ENCODE data around the gene BICDL2.
A peak's percentile ranks its signal among the peaks of the same experiment; 100 is the strongest.
"Not testable (repeated sequence)": the region's sequence is repeated elsewhere in the genome, so short reads cannot be mapped to it uniquely, and the experiment has no call there.

BICDL2 gene

DNA sequence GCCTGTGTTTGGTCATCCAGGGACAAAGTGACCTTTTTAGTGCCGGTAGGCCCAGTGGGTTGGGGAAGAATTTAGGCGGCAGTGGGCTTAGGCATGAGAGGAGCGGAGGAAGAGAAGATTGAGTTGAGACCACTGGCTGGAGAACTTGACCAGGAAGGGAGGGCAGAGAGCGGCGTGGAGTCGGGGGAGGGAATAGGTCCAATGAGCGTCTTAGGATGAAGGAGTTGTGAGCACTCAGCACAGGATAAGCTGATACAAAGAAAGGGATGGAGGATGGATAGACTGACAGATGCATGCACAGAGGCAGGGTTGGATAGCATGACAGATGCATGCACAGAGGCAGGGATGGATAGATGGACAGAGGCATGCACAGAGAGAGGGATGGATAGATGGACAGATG, 36.7 kb upstream of the BICDL2 start:
- Histone ChIP-seq H3K27me3 (ENCODE audit: insufficient read depth, low read length) (no peaks in the 10 kb centered on the region), H3K27ac (ENCODE audit: low read depth, low read length) (no peak overlapping the region), H3K9ac (ENCODE audit: low read depth, low read length) (no peak overlapping the region), H3K4me1 (ENCODE audit: insufficient read depth, low read length) (peaks cover 4% of the 10 kb centered on the region), H3K36me3 (ENCODE audit: insufficient read depth, low read length) (no peaks in the 10 kb centered on the region), H3K9me3 (ENCODE audit: insufficient read depth, low read depth, low read length) (no peaks in the 10 kb centered on the region), H3K4me3 (ENCODE audit: low read length) (no peak overlapping the region)
- 93% methylated on average over 7 of the region's 7 CpGs for WGBS

DNA sequence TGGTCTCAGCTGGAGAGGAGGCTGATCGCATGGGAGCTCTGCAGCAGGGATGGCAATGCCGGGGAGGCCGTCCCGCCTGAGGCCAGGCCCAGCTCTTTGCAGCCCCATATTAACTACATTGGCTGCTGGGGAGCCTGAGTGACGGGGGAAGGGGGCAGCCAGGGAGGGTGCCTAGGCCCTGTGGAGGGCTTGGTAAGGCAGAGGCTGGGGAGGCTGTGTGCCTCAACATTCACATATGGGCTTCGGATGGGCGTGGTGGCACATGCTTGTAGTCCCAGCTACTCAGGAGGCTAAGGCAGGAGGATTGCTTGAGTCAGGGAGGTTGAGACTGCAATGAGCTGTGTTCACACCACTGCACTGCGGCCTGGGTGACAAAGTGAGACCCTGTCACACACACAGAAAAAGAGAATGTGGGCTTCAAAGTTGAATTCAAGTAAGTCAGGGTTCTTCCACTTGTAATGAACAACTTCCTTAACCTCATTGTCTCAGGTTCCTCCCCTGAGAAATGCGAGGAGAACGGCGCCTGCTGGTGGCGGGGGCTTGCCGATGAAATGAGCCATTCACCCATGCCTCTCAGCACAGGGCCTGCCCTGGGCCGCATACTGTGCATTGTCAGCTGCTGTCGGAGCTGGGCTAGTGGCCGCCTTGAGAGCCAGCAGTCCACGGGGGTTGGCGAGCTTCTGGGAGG, 36.0 kb upstream of the BICDL2 start:
- H3K36me3 ChIP-seq (ENCODE audit: insufficient read depth, low read length); H3K9ac ChIP-seq (ENCODE audit: low read depth, low read length); H3K4me1 ChIP-seq (ENCODE audit: insufficient read depth, low read length); H3K9me3 ChIP-seq (ENCODE audit: insufficient read depth, low read depth, low read length); H3K27ac ChIP-seq (ENCODE audit: low read depth, low read length); H3K27me3 ChIP-seq (ENCODE audit: insufficient read depth, low read length); H3K4me3 ChIP-seq (ENCODE audit: low read length): not testable (repeated sequence)
- WGBS: 80% methylated on average over 7 of the region's 18 CpGs

DNA sequence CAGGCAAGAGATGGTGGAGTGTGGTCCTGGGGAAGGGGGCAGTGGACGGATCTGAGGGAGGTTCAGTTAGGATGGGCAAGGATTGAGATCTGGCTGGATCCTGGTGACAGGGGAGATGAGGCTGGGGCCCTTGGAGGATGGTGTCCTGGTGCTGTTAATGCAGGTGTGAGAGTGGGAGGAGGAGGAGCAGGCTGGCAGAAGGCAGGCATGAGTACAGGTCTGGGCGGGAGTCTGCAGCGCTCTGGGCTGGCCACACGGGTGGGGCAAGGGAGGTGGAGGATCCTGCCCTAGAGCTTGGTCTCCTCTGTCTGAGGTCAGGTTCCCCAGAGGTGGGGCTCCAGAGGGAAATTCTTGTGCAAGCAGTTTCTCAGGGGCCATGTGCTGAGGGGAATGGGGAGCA, 35.4 kb upstream of the BICDL2 start:
- not testable (repeated sequence) for H3K27me3 ChIP-seq (ENCODE audit: insufficient read depth, low read length); H3K4me1 ChIP-seq (ENCODE audit: insufficient read depth, low read length); H3K4me3 ChIP-seq (ENCODE audit: low read length); H3K9me3 ChIP-seq (ENCODE audit: insufficient read depth, low read depth, low read length); H3K9ac ChIP-seq (ENCODE audit: low read depth, low read length); H3K36me3 ChIP-seq (ENCODE audit: insufficient read depth, low read length); H3K27ac ChIP-seq (ENCODE audit: low read depth, low read length)
- 83% methylated on average over 2 of the region's 4 CpGs for WGBS

DNA sequence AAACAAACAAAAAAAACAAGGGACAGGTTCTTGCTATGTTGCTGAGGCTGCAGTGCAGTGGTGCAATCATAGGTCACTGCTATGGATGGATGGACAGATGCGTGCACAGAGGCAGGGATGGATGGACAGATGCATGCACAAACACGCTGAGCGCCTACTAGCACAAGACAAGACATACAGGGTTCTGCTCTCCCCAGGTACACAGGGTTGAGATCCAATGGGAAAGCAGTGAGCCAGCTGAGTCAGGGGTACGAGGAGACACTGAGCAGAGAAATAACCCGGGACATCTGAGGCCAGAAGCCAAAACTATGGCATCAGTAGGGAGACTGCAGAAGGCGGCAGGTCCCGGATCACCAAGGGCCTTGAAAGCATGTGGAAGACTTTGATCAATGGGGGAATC, 34.9 kb upstream of the BICDL2 start:
- Histone ChIP-seq H3K27me3 (ENCODE audit: insufficient read depth, low read length) (no peaks in the 10 kb centered on the region), H3K4me1 (ENCODE audit: insufficient read depth, low read length) (0 out of 2 replicates have a peak, but pooled peaks cover 2% of the 10 kb centered on the region), H3K9ac (ENCODE audit: low read depth, low read length) (no peak overlapping the region), H3K9me3 (ENCODE audit: insufficient read depth, low read depth, low read length) (no peaks in the 10 kb centered on the region), H3K36me3 (ENCODE audit: insufficient read depth, low read length) (no peaks in the 10 kb centered on the region), H3K27ac (ENCODE audit: low read depth, low read length) (no peak overlapping the region), H3K4me3 (ENCODE audit: low read length) (no peak overlapping the region)
- 89% methylated on average over 7 of the region's 7 CpGs for WGBS

DNA sequence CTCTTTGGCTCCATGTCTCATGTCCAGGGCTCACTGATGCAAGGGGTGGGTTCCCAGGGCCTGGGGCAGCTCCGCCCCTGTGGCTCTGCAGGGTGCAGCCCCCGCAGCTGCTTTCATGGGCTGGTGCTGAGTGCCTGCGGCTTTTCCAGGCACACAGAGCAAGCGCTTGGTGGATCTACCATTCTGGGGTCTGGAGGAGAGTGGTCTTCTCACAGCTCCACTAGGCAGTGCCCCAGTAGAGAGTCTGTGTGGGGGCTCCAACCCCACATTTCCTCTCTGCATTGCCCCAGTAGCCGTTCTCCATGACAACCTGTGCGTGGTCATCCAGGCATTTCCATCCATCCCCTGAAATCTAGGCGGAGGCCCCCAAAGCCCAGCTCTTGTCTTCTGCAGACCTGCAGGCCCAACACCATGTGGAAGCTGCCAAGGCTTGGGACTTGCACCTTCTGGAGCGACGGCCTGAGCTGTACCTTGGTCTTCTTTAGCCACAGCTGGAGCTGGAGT, 33.9 kb upstream of the BICDL2 start:
- Histone ChIP-seq H3K4me1 (ENCODE audit: insufficient read depth, low read length) (0 out of 2 replicates have a peak, but pooled peaks cover 2% of the 10 kb centered on the region), H3K36me3 (ENCODE audit: insufficient read depth, low read length) (no peaks in the 10 kb centered on the region), H3K9ac (ENCODE audit: low read depth, low read length) (no peak overlapping the region), H3K27me3 (ENCODE audit: insufficient read depth, low read length) (no peaks in the 10 kb centered on the region), H3K4me3 (ENCODE audit: low read length) (no peak overlapping the region), H3K27ac (ENCODE audit: low read depth, low read length) (no peak overlapping the region), H3K9me3 (ENCODE audit: insufficient read depth, low read depth, low read length) (no peaks in the 10 kb centered on the region)
- 86% methylated on average over 9 of the region's 9 CpGs for WGBS

DNA sequence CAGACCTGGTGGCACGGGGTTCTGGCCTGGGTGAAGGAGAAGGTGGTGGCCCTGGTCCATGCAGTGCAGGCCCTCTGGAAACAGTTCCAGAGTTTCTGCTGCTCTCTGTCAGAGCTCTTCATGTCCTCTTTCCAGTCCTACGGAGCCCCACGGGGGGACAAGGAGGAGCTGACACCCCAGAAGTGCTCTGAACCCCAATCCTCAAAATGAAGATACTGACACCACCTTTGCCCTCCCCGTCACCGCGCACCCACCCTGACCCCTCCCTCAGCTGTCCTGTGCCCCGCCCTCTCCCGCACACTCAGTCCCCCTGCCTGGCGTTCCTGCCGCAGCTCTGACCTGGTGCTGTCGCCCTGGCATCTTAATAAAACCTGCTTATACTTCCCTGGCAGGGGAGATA, 32.4 kb upstream of the BICDL2 start:
- not testable (repeated sequence) for H3K27me3 ChIP-seq (ENCODE audit: insufficient read depth, low read length); H3K9ac ChIP-seq (ENCODE audit: low read depth, low read length); H3K4me1 ChIP-seq (ENCODE audit: insufficient read depth, low read length); H3K9me3 ChIP-seq (ENCODE audit: insufficient read depth, low read depth, low read length); H3K27ac ChIP-seq (ENCODE audit: low read depth, low read length); H3K36me3 ChIP-seq (ENCODE audit: insufficient read depth, low read length); H3K4me3 ChIP-seq (ENCODE audit: low read length)
- WGBS: 94% methylated on average over 10 of the region's 11 CpGs

DNA sequence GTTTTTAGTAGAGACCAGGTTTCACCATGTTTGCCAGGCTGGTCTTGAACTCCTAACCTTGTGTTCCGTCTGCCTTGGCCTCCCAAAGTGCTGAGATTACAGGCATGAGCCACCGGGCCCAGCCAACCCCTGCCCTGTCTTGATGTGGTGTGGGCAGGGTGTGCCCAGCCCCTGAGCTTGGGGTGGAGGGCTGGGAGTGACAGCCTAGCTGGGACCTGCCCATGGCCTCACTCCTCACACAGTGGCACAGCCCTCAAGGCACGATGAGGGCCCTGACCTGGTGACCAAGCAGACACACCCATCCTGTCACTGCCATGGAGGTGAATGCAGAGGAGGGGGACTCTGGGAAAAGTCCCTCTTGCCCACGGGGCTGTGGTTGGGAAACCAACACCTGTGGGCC, 31.7 kb upstream of the BICDL2 start:
- Histone ChIP-seq H3K9me3 (ENCODE audit: insufficient read depth, low read depth, low read length) (no peaks in the 10 kb centered on the region), H3K9ac (ENCODE audit: low read depth, low read length) (no peak overlapping the region), H3K27me3 (ENCODE audit: insufficient read depth, low read length) (no peaks in the 10 kb centered on the region), H3K4me1 (ENCODE audit: insufficient read depth, low read length) (peaks cover 4% of the 10 kb centered on the region; the same call in 1 of the 2 replicates), H3K4me3 (ENCODE audit: low read length) (no peak overlapping the region), H3K27ac (ENCODE audit: low read depth, low read length) (no peak overlapping the region), H3K36me3 (ENCODE audit: insufficient read depth, low read length) (no peaks in the 10 kb centered on the region)
- 95% methylated on average over 4 of the region's 4 CpGs for WGBS

DNA sequence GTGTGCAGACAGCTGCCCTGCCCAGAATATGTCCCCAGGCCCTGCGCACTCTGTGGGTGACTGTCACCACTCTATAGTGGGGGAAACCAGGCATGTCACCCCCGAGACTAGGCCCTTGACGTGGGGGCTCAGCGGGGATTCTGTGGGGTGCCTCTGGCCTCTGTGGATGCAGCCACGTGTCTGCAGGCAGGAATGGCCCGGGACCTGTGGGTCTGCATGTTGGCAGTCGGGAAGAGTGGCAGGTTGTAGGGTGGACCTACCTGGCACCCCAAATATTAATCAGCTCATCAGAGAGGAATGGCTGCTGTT, 29.6 kb upstream of the BICDL2 start:
- no peak overlapping the region for H3K27ac ChIP-seq (ENCODE audit: low read depth, low read length)
- no peak overlapping the region for H3K4me3 ChIP-seq (ENCODE audit: low read length)
- H3K27me3 ChIP-seq (ENCODE audit: insufficient read depth, low read length): no peaks in the 10 kb centered on the region

DNA sequence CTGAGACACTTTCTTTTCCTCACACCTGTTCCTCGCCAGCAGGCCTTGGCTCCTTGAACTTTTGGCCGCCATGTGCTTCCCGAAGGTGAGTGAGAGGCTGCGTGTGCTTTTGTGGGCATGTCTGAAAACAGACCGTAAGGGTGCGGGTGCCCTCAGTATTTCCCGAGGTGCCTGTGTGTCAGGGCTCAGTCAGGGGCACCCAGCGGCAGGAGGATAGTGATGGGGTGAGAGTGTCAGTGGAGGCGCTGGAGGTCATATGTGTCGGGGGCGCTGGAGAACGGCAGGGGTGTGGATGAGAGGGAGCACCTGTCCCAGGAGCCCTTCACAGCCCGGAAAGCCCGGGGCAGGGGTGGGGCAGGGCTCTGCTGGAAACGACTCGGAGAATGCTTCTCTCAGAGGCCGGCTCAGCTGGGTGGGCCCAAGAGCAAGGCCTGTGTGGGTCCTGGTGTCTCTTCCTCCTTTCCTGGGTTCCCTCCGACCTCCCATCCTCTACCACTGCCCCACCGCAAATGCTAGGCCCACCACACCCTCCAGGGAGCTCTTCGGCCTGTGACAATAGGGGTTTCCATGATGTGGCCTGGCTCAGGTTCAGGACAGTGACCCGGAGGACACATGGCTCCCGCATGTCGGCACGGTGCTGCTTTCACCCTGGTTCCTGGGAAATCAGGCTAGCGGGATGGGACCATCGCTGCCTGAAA, 29.1 kb upstream of the BICDL2 start:
- Histone ChIP-seq H3K27ac (ENCODE audit: low read depth, low read length) (no peak overlapping the region), H3K9ac (ENCODE audit: low read depth, low read length) (no peak overlapping the region)

More for the DNA sequence above, 29.6 kb upstream of the BICDL2 start:
- Histone ChIP-seq H3K9ac (ENCODE audit: low read depth, low read length) (no peak overlapping the region), H3K36me3 (ENCODE audit: insufficient read depth, low read length) (no peaks in the 10 kb centered on the region), H3K9me3 (ENCODE audit: insufficient read depth, low read depth, low read length) (no peaks in the 10 kb centered on the region), H3K4me1 (ENCODE audit: insufficient read depth, low read length) (peaks cover 4% of the 10 kb centered on the region; the same call in 1 of the 2 replicates)
- 91% methylated on average over 7 of the region's 7 CpGs for WGBS

DNA sequence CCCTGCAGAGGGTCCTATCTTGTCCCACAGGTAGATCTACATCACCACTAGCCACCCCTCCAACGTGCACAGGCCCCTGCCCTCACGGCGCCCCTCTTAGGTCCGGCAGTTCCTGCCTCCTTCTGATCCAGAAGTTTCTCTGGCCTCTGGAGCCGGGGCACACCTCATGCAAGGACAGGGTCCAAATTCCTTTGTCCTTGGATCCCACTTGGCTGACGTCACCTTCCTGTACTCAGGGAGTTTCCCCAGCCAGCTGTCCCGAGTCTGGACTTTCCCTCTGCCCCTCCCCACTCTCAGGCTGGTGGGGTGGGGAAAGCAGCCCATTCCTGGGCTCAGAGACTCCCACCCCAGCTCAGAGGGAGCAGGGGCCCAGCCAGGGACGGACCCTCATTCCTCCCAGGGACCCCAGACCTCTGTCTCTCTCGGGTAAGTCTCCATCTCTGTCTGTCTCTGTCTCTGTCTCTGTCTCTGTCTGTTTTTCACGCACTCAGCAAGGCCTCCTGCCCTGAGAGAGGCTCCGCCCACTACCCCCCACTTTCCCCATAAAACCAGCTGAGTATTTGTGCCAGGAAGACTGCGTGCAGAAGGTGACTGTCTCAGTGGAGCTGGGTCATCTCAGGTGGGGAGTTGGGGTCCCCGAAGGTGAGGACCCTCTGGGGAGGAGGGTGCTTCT, 28.5 kb upstream of the BICDL2 start, which contains the start of gene IL32:
IL32 (plus strand) TSS at position 572 of the 673 bp plus-strand sequence. CDS start 172 bp downstream, outside the sequence.
- Histone ChIP-seq H3K9ac (ENCODE audit: low read depth, low read length) (peak within 1 kb of the TSS; percentile 26; the same call in 1 of the 2 replicates), H3K4me1 (ENCODE audit: insufficient read depth, low read length) (peaks cover 4% of the 10 kb centered on the region; the same call in 1 of the 2 replicates), H3K27me3 (ENCODE audit: insufficient read depth, low read length) (no peaks in the 10 kb centered on the region), H3K36me3 (ENCODE audit: insufficient read depth, low read length) (no peaks in the 10 kb centered on the region), H3K4me3 (ENCODE audit: low read length) (no peak within 1 kb of the TSS), H3K27ac (ENCODE audit: low read depth, low read length) (no peak within 1 kb of the TSS), H3K9me3 (ENCODE audit: insufficient read depth, low read depth, low read length) (no peaks in the 10 kb centered on the region)
- WGBS: 75% methylated on average over 13 of the region's 13 CpGs

More for the DNA sequence above, 29.1 kb upstream of the BICDL2 start:
- 91% methylated on average over 26 of the region's 26 CpGs for WGBS
- Histone ChIP-seq H3K9me3 (ENCODE audit: insufficient read depth, low read depth, low read length) (no peaks in the 10 kb centered on the region), H3K4me1 (ENCODE audit: insufficient read depth, low read length) (peaks cover 4% of the 10 kb centered on the region; the same call in 1 of the 2 replicates), H3K27me3 (ENCODE audit: insufficient read depth, low read length) (no peaks in the 10 kb centered on the region), H3K36me3 (ENCODE audit: insufficient read depth, low read length) (no peaks in the 10 kb centered on the region), H3K4me3 (ENCODE audit: low read length) (no peak overlapping the region)
